Measurements from ENCODE around the gene PRICKLE1. TPM values are rescaled to one million over a fixed set of nuclear protein-coding genes. Genes with fewer than 3 reads are reported as not detected.

Gene PRICKLE1
- polyA plus RNA-seq, 1 donor from 2014 or later, result 20.6 TPM

DNA sequence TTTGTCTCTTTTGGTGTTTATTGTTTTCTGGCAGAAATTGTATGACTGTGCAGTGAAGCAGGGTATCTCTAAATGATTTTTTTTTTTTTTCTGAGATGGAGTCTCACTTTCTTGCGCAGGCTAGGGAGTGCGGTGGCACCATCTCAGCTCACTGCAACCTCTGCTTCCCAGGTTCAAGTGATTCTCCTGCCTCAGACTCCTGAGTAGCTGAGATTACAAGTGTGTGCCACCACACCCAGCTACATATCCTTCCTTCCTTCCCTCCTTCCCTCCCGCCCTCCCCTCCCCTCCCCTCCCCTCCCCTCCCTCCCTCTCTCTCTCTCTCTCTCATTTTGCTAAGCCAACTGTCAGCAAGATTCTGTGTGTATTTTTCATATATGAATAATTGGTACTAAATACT is 169.2 kb downstream of the PRICKLE1 start:
- Histone ChIP-seq H3K27ac (ENCODE audit: low read length) (no peak overlapping the region), H3K79me2 (replicated peaks; ENCODE audit: insufficient read depth, low read length) (no peaks in the 10 kb centered on the region), H3K36me3 (ENCODE audit: insufficient read depth, low read length) (no peaks in the 10 kb centered on the region), H3K9me2 (ENCODE audit: insufficient read depth, low read length) (no peaks in the 10 kb centered on the region), H3F3A (ENCODE audit: insufficient read depth, low read length, poor library complexity, severe bottlenecking) (no peaks in the 10 kb centered on the region), H2AFZ (ENCODE audit: low read depth, low read length) (no peak overlapping the region), H3K9me3 (ENCODE audit: low read length) (no peaks in the 10 kb centered on the region), H3K4me2 (ENCODE audit: low read length) (no peak overlapping the region), H3K27me3 (ENCODE audit: insufficient read depth, low read depth, low read length) (no peaks in the 10 kb centered on the region), H3K9ac (ENCODE audit: low read length) (no peak overlapping the region), H3K4me3 (ENCODE audit: low read length) (no peak overlapping the region), H4K20me1 (ENCODE audit: insufficient read depth) (no peaks in the 10 kb centered on the region)
- no peak for TF ChIP-seq TAF1 (IDR thresholded peaks at IDR 0.05; ENCODE audit: low read depth)

DNA sequence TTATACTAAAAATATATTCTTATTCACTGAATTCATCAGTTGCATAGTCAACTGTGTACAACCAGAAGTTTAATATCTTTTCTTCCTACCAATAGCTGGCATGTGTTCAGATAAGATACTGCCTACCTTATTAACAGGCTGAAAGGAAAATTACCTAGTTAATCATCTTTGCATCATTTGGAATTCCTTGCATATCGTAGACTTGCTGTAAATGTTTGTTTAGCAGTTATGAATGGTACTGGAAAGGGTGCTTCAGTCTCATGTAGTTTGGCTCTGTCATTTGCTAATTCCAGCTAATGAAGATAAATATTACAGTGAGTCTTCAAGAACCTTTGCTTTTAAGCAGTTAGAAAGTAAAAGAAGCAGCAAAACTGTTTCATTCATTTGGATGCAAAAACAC is 179.2 kb downstream of the PRICKLE1 start:
- Histone ChIP-seq H3K36me3 (ENCODE audit: insufficient read depth, low read length) (no peaks in the 10 kb centered on the region), H3K79me2 (replicated peaks; ENCODE audit: insufficient read depth, low read length) (no peaks in the 10 kb centered on the region), H3K4me2 (ENCODE audit: low read length) (no peak overlapping the region), H3K27me3 (ENCODE audit: insufficient read depth, low read depth, low read length) (no peaks in the 10 kb centered on the region), H3K27ac (ENCODE audit: low read length) (no peak overlapping the region), H3K4me3 (ENCODE audit: low read length) (no peak overlapping the region), H3F3A (ENCODE audit: insufficient read depth, low read length, poor library complexity, severe bottlenecking) (no peaks in the 10 kb centered on the region), H3K9ac (ENCODE audit: low read length) (no peak overlapping the region), H3K9me2 (ENCODE audit: insufficient read depth, low read length) (no peaks in the 10 kb centered on the region), H4K20me1 (ENCODE audit: insufficient read depth) (no peaks in the 10 kb centered on the region), H2AFZ (ENCODE audit: low read depth, low read length) (no peak overlapping the region), H3K9me3 (ENCODE audit: low read length) (no peaks in the 10 kb centered on the region)
- TF ChIP-seq CTCF (IDR thresholded peaks at IDR 0.05; ENCODE audit: poor library complexity, severe bottlenecking) (no peak), SMC3 (conservative IDR thresholded peaks at IDR 0.05; ENCODE audit: poor library complexity) (no peak), EP300 (conservative IDR thresholded peaks at IDR 0.05; ENCODE audit: poor library complexity, severe bottlenecking) (no peak)

DNA sequence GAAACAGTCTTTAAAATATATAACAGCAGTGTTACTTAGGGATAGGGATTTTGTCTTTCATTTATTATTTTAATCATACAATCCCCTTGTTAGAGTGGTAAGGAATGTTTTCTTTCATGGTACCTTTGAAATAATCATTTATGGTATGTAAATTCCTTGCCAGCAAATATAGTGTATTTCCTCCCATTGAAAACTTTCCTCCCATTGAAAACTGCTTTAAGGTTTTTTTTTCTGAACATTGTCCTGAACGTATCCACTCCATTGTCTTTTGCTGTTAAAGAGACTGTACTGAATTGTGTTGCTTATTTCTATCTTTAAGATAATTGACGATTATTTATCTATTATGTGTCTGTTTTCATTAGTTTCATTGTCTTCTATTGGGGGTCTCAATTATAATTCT is 180.1 kb downstream of the PRICKLE1 start:
- no peaks in the 10 kb centered on the region for H3F3A ChIP-seq (ENCODE audit: insufficient read depth, low read length, poor library complexity, severe bottlenecking)
- H3K27ac ChIP-seq (ENCODE audit: low read length), result no peak overlapping the region
- H3K79me2 ChIP-seq (replicated peaks; ENCODE audit: insufficient read depth, low read length), result no peaks in the 10 kb centered on the region
- no peaks in the 10 kb centered on the region for H4K20me1 ChIP-seq (ENCODE audit: insufficient read depth)
- TF ChIP-seq RAD21 (conservative IDR thresholded peaks at IDR 0.05) (no peak), POLR2AphosphoS5 (IDR thresholded peaks at IDR 0.05) (no peak)
- no peaks in the 10 kb centered on the region for H3K36me3 ChIP-seq (ENCODE audit: insufficient read depth, low read length)
- no peak overlapping the region for H3K4me2 ChIP-seq (ENCODE audit: low read length)
- H2AFZ ChIP-seq (ENCODE audit: low read depth, low read length), result no peak overlapping the region
- no peak overlapping the region for H3K4me3 ChIP-seq (ENCODE audit: low read length)
- no peaks in the 10 kb centered on the region for H3K27me3 ChIP-seq (ENCODE audit: insufficient read depth, low read depth, low read length)
- H3K9ac ChIP-seq (ENCODE audit: low read length), result no peak overlapping the region
- H3K9me2 ChIP-seq (ENCODE audit: insufficient read depth, low read length), result no peaks in the 10 kb centered on the region
- H3K9me3 ChIP-seq (ENCODE audit: low read length), result no peaks in the 10 kb centered on the region

DNA sequence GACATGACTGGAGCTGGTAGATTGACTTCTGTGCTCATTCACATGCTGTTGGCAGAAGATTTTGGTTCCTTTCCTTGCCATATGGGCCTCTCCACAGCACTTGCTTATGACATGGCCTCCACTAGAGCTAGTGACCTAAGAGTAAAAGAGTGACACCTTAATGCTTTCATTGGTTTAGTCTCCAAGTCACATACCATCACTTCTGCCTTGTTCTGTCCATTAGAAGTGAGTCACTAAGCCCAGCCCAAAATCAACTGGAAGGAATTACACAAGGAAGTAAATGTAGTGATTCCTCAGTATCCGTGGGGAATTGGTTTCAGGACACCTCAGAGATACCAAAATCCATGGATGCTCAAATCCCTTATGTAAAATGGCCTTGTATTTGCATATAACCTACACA is 182.2 kb downstream of the PRICKLE1 start:
- no peaks in the 10 kb centered on the region for H3F3A ChIP-seq (ENCODE audit: insufficient read depth, low read length, poor library complexity, severe bottlenecking)
- no peak overlapping the region for H3K27ac ChIP-seq (ENCODE audit: low read length)
- H3K4me2 ChIP-seq (ENCODE audit: low read length), result no peak overlapping the region
- H3K4me3 ChIP-seq (ENCODE audit: low read length), result no peak overlapping the region
- H4K20me1 ChIP-seq (ENCODE audit: insufficient read depth), result no peaks in the 10 kb centered on the region
- no peaks in the 10 kb centered on the region for H3K36me3 ChIP-seq (ENCODE audit: insufficient read depth, low read length)
- no peak overlapping the region for H3K9ac ChIP-seq (ENCODE audit: low read length)
- H3K79me2 ChIP-seq (replicated peaks; ENCODE audit: insufficient read depth, low read length), result no peaks in the 10 kb centered on the region
- no peaks in the 10 kb centered on the region for H3K9me2 ChIP-seq (ENCODE audit: insufficient read depth, low read length)
- H2AFZ ChIP-seq (ENCODE audit: low read depth, low read length), result no peak overlapping the region
- no peaks in the 10 kb centered on the region for H3K9me3 ChIP-seq (ENCODE audit: low read length)
- no peaks in the 10 kb centered on the region for H3K27me3 ChIP-seq (ENCODE audit: insufficient read depth, low read depth, low read length)
- no peak for TF ChIP-seq EZH2 (IDR thresholded peaks at IDR 0.05; ENCODE audit: borderline replicate concordance, insufficient read depth, low read length, poor library complexity, severe bottlenecking)
- no peak for TF ChIP-seq SMC3 (conservative IDR thresholded peaks at IDR 0.05; ENCODE audit: poor library complexity)
- TF ChIP-seq, protein P1, sequence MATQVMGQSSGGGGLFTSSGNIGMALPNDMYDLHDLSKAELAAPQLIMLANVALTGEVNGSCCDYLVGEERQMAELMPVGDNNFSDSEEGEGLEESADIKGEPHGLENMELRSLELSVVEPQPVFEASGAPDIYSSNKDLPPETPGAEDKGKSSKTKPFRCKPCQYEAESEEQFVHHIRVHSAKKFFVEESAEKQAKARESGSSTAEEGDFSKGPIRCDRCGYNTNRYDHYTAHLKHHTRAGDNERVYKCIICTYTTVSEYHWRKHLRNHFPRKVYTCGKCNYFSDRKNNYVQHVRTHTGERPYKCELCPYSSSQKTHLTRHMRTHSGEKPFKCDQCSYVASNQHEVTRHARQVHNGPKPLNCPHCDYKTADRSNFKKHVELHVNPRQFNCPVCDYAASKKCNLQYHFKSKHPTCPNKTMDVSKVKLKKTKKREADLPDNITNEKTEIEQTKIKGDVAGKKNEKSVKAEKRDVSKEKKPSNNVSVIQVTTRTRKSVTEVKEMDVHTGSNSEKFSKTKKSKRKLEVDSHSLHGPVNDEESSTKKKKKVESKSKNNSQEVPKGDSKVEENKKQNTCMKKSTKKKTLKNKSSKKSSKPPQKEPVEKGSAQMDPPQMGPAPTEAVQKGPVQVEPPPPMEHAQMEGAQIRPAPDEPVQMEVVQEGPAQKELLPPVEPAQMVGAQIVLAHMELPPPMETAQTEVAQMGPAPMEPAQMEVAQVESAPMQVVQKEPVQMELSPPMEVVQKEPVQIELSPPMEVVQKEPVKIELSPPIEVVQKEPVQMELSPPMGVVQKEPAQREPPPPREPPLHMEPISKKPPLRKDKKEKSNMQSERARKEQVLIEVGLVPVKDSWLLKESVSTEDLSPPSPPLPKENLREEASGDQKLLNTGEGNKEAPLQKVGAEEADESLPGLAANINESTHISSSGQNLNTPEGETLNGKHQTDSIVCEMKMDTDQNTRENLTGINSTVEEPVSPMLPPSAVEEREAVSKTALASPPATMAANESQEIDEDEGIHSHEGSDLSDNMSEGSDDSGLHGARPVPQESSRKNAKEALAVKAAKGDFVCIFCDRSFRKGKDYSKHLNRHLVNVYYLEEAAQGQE (IDR thresholded peaks at IDR 0.05; ENCODE audit: borderline replicate concordance), result no peak
- no peak for TF ChIP-seq RAD21 (conservative IDR thresholded peaks at IDR 0.05)
- no peak for TF ChIP-seq TAF1 (IDR thresholded peaks at IDR 0.05; ENCODE audit: low read depth)
- TF ChIP-seq POLR2AphosphoS5 (IDR thresholded peaks at IDR 0.05), result no peak
- TF ChIP-seq MXI1 (conservative IDR thresholded peaks at IDR 0.05; ENCODE audit: poor library complexity, severe bottlenecking), result no peak
- no peak for TF ChIP-seq EP300 (conservative IDR thresholded peaks at IDR 0.05; ENCODE audit: poor library complexity, severe bottlenecking)
